GM10248 (cell line): ENCODE results near the gene ABAT.
"Not testable (repeated sequence)": the region's sequence is repeated elsewhere in the genome, so short reads cannot be mapped to it uniquely, and the experiment has no call there.

ENCODE experiments used
- CTCF ChIA-PET: fragments of 300-600 bp; sonication (Branson Sonifier 250); formaldehyde crosslinking; extraction: SDS; loops from one replicate; lab custom pipeline; 2021; ENCODE audit warnings: antibody characterized with exemption; lab: Yijun Ruan, JAX
- POLR2A ChIA-PET: fragments of 350-650 bp; sonication (Branson Sonifier 250); formaldehyde crosslinking; extraction: SDS; loops from one replicate; lab custom pipeline; 2020; ENCODE audit warnings: antibody characterized with exemption; lab: Yijun Ruan, JAX
- DNase-seq: peaks from one replicate; pipeline ENCODE4 v3.0.0; 2012; ENCODE audit errors: extremely low spot score
- CTCF ChIP-seq: IDR thresholded peaks from 2 replicates; pipeline ENCODE4 v1.5.1; 2012; ENCODE audit warnings: mild to moderate bottlenecking, low read depth; ENCODE audit errors: extremely low read depth, missing control alignments, control extremely low read depth

The ABAT gene

GRCh38 chr16:8798174-8798527 lies 123.7 kb downstream of the ABAT start:
- CTCF ChIA-PET = interaction anchor here (2.6 kb wide), 1 partner anchor 82 kb away, joined by 8 read pairs; no protein-coding TSS in a partner anchor
- TF ChIP-seq CTCF = no peak
- POLR2A ChIA-PET = interaction anchor here (0.7 to 1.1 kb wide), 2 partner anchors 12 to 71 kb away, joined by 3 read pairs; partner anchors contain the start of gene CARHSP1
- DNase-seq = no peak

GRCh38 chr16:8798535-8799157 lies 124.2 kb downstream of the ABAT start:
- DNase-seq = no peak
- ChIA-PET CTCF (no interaction called here), POLR2A (interaction anchor here (1.1 kb wide), 1 partner anchor 70 kb away, joined by 3 read pairs; the partner anchor contains the start of gene CARHSP1)
- TF ChIP-seq CTCF = no peak

GRCh38 chr16:8801701-8802100 lies 127.3 kb downstream of the ABAT start:
- no peak for DNase-seq
- ChIA-PET POLR2A (interaction anchor here (1.2 kb wide), 1 partner anchor 67 kb away, joined by 3 read pairs; the partner anchor contains the start of gene CARHSP1), CTCF (interaction anchor here (1.1 to 1.6 kb wide), 3 partner anchors 15 to 135 kb away, joined by 3 to 5 read pairs (median 5); partner anchors contain the start of gene CARHSP1)
- no peak for TF ChIP-seq CTCF

- DNase-seq, POLR2A ChIA-PET: not testable (repeated sequence)
- CTCF ChIA-PET = interaction anchor here (1.0 to 1.2 kb wide), 2 partner anchors 8 to 13 kb away, joined by 3 to 4 read pairs; no protein-coding TSS in a partner anchor
Measured at GRCh38 chr16:8803733-8804132, 129.3 kb downstream of the ABAT start.

- POLR2A ChIA-PET = no interaction called here
- DNase-seq = no peak
- no peak for TF ChIP-seq CTCF
- CTCF ChIA-PET = interaction anchor here (1.0 kb wide), 1 partner anchor 13 kb away, joined by 3 read pairs; no protein-coding TSS in a partner anchor
Measured at GRCh38 chr16:8804313-8804712, 129.9 kb downstream of the ABAT start.

GRCh38 chr16:8806272-8806983 lies 132.0 kb downstream of the ABAT start:
- ChIA-PET POLR2A (no interaction called here), CTCF (interaction anchor here (1.0 to 2.3 kb wide), 2 partner anchors 13 to 15 kb away, joined by 4 to 9 read pairs; no protein-coding TSS in a partner anchor)
- no peak for DNase-seq
- TF ChIP-seq CTCF = no peak
